ENCODE measurements around the gene FOXA2. TPM values are rescaled to one million over a fixed set of nuclear protein-coding genes. Genes with fewer than 3 reads are reported as not detected.

The FOXA2 gene
- total and polyA plus RNA-seq, 2 of the 13 experiments (the other 11 are each of a cell fraction or from before 2014, with no cell fraction given) = 8.8 to 12.2 TPM

GRCh38 chr20:22532598-22532997 lies 51.8 kb downstream of the FOXA2 start (continued):
- TF ChIP-seq ZNF576 (CRISPR knock-in tag; IDR thresholded peaks at IDR 0.05) = no peak
- TF ChIP-seq CHD2 (IDR thresholded peaks at IDR 0.05; ENCODE audit: low read depth, low read length) = no peak
- TF ChIP-seq ZNF446 (CRISPR knock-in tag; IDR thresholded peaks at IDR 0.05) = 0 out of 2 replicates have a peak, but pooled peaks have one; percentile 27
- no peak for TF ChIP-seq FIP1L1 (IDR thresholded peaks at IDR 0.05; ENCODE audit: borderline replicate concordance, insufficient read depth, low read depth, low read length)
- no peak for TF ChIP-seq SRF (IDR thresholded peaks at IDR 0.05; ENCODE audit: low read depth, low read length)
- no peak for TF ChIP-seq SRSF1 (optimal IDR thresholded peaks at IDR 0.05; ENCODE audit: low read depth, low read length)
- no peak for TF ChIP-seq ZFP91 (CRISPR knock-in tag; IDR thresholded peaks at IDR 0.05; ENCODE audit: borderline replicate concordance)
- TF ChIP-seq ISX (CRISPR knock-in tag; conservative IDR thresholded peaks at IDR 0.05) = no peak
- 0 out of 2 replicates have a peak, but pooled peaks have one; percentile 40 for TF ChIP-seq FUBP1 (CRISPR knock-in tag; IDR thresholded peaks at IDR 0.05; ENCODE audit: borderline replicate concordance)
- no peak for TF ChIP-seq THAP9 (CRISPR knock-in tag; IDR thresholded peaks at IDR 0.05; ENCODE audit: borderline replicate concordance)
- peak; percentile 83; the same call in 1 of the 2 replicates for TF ChIP-seq ZNF784 (CRISPR knock-in tag; IDR thresholded peaks at IDR 0.05; ENCODE audit: borderline replicate concordance)
- TF ChIP-seq HNF1A (IDR thresholded peaks at IDR 0.05; ENCODE audit: low read depth) = no peak
- no peak for TF ChIP-seq HNF1A (CRISPR knock-in tag; IDR thresholded peaks at IDR 0.05; ENCODE audit: borderline replicate concordance)
- no peak for TF ChIP-seq ZNF136 (CRISPR knock-in tag; IDR thresholded peaks at IDR 0.05; ENCODE audit: low read depth)
- TF ChIP-seq ZBTB25 (CRISPR knock-in tag; IDR thresholded peaks at IDR 0.05) = no peak
- TF ChIP-seq ZNF24 (IDR thresholded peaks at IDR 0.05) = no peak
